K562 (cell line): ENCODE data around the gene SOX18. TPM values are rescaled to one million over a fixed set of nuclear protein-coding genes. Genes with fewer than 3 reads are reported as not detected.

Experiments used
- DACH1 ChIP-seq: fragments of 450-650 bp; IDR thresholded peaks from 2 replicates; pipeline ENCODE4 v1.6.1; 2018; ENCODE audit not compliant: partially characterized antibody
- ESRRA ChIP-seq: fragments of 450-650 bp; IDR thresholded peaks from 2 replicates; pipeline ENCODE4 v1.6.1; 2014; ENCODE audit warnings: low read depth, mild to moderate bottlenecking, moderate library complexity, borderline replicate concordance
- FOXA1 ChIP-seq: fragments of 450-650 bp; IDR thresholded peaks from 2 replicates; pipeline ENCODE4 v1.6.1; 2016; ENCODE audit warnings: mild to moderate bottlenecking, borderline replicate concordance
- GTF2F1 ChIP-seq: IDR thresholded peaks from 2 replicates; pipeline ENCODE4 v1.6.1; 2011; ENCODE audit warnings: low read depth, low read length, improper control_type of control experiment
- NELFE ChIP-seq: IDR thresholded peaks from 2 replicates; pipeline ENCODE4 v1.6.1; 2011; ENCODE audit warnings: mild to moderate bottlenecking; ENCODE audit not compliant: insufficient read depth, insufficient read length
- NFE2L1 ChIP-seq: fragments of 450-650 bp; IDR thresholded peaks from 2 replicates; pipeline ENCODE4 v1.6.1; 2016; ENCODE audit warnings: missing genetic modification characterization, low read depth, mild to moderate bottlenecking, missing compliant biosample characterization, moderate library complexity, borderline replicate concordance
- NFIC ChIP-seq: fragments of 450-650 bp; IDR thresholded peaks from 2 replicates; pipeline ENCODE4 v1.6.1; 2017; ENCODE audit warnings: mild to moderate bottlenecking, inconsistent platforms
- PCBP2 ChIP-seq: fragments of 200-400 bp; formaldehyde crosslinking; IDR thresholded peaks from 2 replicates; pipeline ENCODE4 v1.6.1; 2018; ENCODE audit warnings: low read length, low read depth, mild to moderate bottlenecking, moderate library complexity; ENCODE audit not compliant: poor library complexity, severe bottlenecking
- SMARCC2 ChIP-seq: fragments of 450-650 bp; IDR thresholded peaks from 2 replicates; pipeline ENCODE4 v1.6.1; 2017; ENCODE audit warnings: antibody characterized with exemption, moderate library complexity, mild to moderate bottlenecking, low read depth
- SMC3 ChIP-seq: conservative IDR thresholded peaks from 2 replicates; pipeline ENCODE4 v1.6.1; 2011; ENCODE audit warnings: low read depth, low read length, improper control_type of control experiment; ENCODE audit not compliant: insufficient read depth
- SP1 ChIP-seq: sonication (generic); formaldehyde crosslinking; IDR thresholded peaks from 2 replicates; pipeline ENCODE4 v1.8.1; 2022; ENCODE audit warnings: mild to moderate bottlenecking, missing genetic modification reagents
- STAT5B ChIP-seq: fragments of 250-450 bp; sonication (Bioruptor Pico); IDR thresholded peaks from 2 replicates; pipeline ENCODE4 v1.8.0; 2021; ENCODE audit warnings: mild to moderate bottlenecking, inconsistent platforms
- TAF9B ChIP-seq: fragments of 450-650 bp; IDR thresholded peaks from 2 replicates; pipeline ENCODE4 v1.6.1; 2018; ENCODE audit warnings: mild to moderate bottlenecking; ENCODE audit not compliant: partially characterized antibody
- ZNF551 ChIP-seq: fragments of 250-450 bp; sonication (Bioruptor Pico); IDR thresholded peaks from 2 replicates; pipeline ENCODE4 v1.5.0; 2021; ENCODE audit warnings: mild to moderate bottlenecking, moderate library complexity
- ZNF79 ChIP-seq: fragments of 250-450 bp; sonication (Bioruptor Pico); IDR thresholded peaks from 2 replicates; pipeline ENCODE4 v1.4.0; 2020; ENCODE audit warnings: low read depth, mild to moderate bottlenecking, moderate library complexity
- polyA plus RNA-seq, 8 experiments: library from polyadenylated mRNA; depleted of rRNA in 4 of 8; stranded (reverse) in 5 of 8; unstranded in 3 of 8; fragments of >200 nt; fragmentation: Nextera tagmentation in 2 of 8; fragmentation: Illumina TruSeq in 1 of 8; extraction: Ambion mirVana in 2 of 8; extraction: Trizol in 1 of 8; gene quantifications; 2 replicates each; pipeline versions ENCODE4 v1.2.1 to v1.2.3, GENCODE V29; 2011 to 2014; ENCODE audit warnings: inconsistent platforms in 1 of 8, missing spikeins in 1 of 8
- total RNA-seq, 7 experiments: library from RNA; depleted of rRNA in 6 of 7; stranded (reverse); fragments of >200 nt in 6 of 7; fragmentation: Illumina TruSeq in 2 of 7; extraction: Trizol in 2 of 7; gene quantifications; 2 replicates each; pipeline versions ENCODE4 v1.2.1 to v1.2.3, GENCODE V29; 2011 to 2021; ENCODE audit warnings: low replicate concordance in 1 of 7
- TF ChIP-seq, protein P1 (sequence below): sonication (generic); formaldehyde crosslinking; IDR thresholded peaks from 2 replicates; pipeline ENCODE4 v1.9.0; 2022; ENCODE audit warnings: mild to moderate bottlenecking, missing genetic modification reagents
- TF ChIP-seq, protein P2 (sequence below): fragments of 450-650 bp; IDR thresholded peaks from 2 replicates; pipeline ENCODE4 v1.6.1; 2014; ENCODE audit warnings: low read depth, mild to moderate bottlenecking, moderate library complexity, borderline replicate concordance
- TF ChIP-seq, protein P3 (sequence below): IDR thresholded peaks from 2 replicates; pipeline ENCODE4 v1.6.1; 2012; ENCODE audit warnings: low read depth, low read length, improper control_type of control experiment, borderline replicate concordance
- TF ChIP-seq, protein P4 (sequence below): sonication (generic); IDR thresholded peaks from 2 replicates; pipeline ENCODE4 v1.6.1; 2016
- TF ChIP-seq, protein P5 (sequence below): sonication (generic); formaldehyde crosslinking; IDR thresholded peaks from 2 replicates; pipeline ENCODE4 v1.9.0; 2022; ENCODE audit warnings: mild to moderate bottlenecking, missing genetic modification reagents
- TF ChIP-seq, protein P6 (sequence below): fragments of 250-450 bp; sonication (Bioruptor Pico); IDR thresholded peaks from 2 replicates; pipeline ENCODE4 v1.4.0; 2020; ENCODE audit warnings: mild to moderate bottlenecking

The SOX18 gene
- total and polyA plus RNA-seq, 9 of the 15 experiments (the other 6 are each of a cell fraction or from before 2014, with no cell fraction given): 0.15 to 19.8 (median 0.33) TPM

DNA sequence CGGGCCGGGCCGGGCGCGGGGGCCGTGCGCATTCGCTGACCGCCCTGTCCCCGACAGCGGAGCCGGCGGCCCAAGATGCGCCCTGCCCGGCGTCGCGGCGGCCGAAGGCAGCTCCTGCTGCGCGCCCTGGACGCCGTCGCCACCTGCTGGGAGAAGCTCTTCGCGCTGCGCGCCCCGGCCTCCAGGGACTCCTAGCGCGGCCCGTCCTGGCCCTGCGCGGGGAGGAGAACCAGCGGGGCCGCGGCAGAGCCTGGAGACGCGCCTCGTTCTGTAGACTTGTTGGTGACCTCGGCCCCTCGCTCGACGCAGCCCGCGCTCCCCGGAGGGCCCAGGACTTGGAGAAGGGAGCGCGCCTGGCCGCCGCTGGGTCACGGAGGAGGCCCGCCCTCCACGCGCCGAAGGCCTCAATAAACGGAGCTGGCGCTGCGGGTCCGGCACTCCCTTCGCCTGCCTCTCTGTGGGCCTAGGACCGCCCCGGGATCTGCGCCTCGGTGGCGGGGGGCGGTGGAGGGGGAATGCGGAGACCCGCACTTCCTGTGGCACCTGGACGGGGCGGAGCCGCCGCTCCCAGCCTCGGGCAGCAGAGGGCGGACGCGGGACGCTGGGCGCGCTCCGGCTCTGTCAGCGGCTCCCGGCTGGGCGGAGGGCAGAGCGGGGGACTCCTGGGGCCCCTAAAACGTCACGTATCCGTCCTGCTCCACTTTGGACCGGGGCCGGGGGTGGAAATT, 10.7 kb downstream of the SOX18 start (continued):
- TF ChIP-seq, protein P1, sequence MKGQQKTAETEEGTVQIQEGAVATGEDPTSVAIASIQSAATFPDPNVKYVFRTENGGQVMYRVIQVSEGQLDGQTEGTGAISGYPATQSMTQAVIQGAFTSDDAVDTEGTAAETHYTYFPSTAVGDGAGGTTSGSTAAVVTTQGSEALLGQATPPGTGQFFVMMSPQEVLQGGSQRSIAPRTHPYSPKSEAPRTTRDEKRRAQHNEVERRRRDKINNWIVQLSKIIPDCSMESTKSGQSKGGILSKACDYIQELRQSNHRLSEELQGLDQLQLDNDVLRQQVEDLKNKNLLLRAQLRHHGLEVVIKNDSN (CRISPR knock-in tag): no peak
- TF ChIP-seq STAT5B (CRISPR knock-in tag): no peak
- peak; percentile 69 for TF ChIP-seq SP1 (CRISPR knock-in tag)
- TF ChIP-seq, protein P2, sequence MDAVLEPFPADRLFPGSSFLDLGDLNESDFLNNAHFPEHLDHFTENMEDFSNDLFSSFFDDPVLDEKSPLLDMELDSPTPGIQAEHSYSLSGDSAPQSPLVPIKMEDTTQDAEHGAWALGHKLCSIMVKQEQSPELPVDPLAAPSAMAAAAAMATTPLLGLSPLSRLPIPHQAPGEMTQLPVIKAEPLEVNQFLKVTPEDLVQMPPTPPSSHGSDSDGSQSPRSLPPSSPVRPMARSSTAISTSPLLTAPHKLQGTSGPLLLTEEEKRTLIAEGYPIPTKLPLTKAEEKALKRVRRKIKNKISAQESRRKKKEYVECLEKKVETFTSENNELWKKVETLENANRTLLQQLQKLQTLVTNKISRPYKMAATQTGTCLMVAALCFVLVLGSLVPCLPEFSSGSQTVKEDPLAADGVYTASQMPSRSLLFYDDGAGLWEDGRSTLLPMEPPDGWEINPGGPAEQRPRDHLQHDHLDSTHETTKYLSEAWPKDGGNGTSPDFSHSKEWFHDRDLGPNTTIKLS: peak; percentile 70; the same call in 1 of the 2 replicates
- TF ChIP-seq FOXA1: no peak
- no peak for TF ChIP-seq TAF9B
- no peak for TF ChIP-seq ZNF79 (CRISPR knock-in tag)
- no peak for TF ChIP-seq DACH1
- TF ChIP-seq PCBP2: no peak
- TF ChIP-seq, protein P3, sequence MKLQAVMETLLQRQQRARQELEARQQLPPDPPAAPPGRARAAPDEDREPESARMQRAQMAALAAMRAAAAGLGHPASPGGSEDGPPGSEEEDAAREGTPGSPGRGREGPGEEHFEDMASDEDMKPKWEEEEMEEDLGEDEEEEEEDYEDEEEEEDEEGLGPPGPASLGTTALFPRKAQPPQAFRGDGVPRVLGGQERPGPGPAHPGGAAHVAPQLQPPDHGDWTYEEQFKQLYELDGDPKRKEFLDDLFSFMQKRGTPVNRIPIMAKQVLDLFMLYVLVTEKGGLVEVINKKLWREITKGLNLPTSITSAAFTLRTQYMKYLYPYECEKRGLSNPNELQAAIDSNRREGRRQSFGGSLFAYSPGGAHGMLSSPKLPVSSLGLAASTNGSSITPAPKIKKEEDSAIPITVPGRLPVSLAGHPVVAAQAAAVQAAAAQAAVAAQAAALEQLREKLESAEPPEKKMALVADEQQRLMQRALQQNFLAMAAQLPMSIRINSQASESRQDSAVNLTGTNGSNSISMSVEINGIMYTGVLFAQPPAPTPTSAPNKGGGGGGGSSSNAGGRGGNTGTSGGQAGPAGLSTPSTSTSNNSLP: no peak
- no peak for TF ChIP-seq GTF2F1
- no peak for TF ChIP-seq NFE2L1 (tag)
- peak; percentile 51 for TF ChIP-seq NFIC
- TF ChIP-seq SMC3: peak; percentile 40
- no peak for TF ChIP-seq SMARCC2
- no peak for TF ChIP-seq ZNF551 (CRISPR knock-in tag)
- TF ChIP-seq ESRRA: peak; percentile 32
- TF ChIP-seq, protein P4, sequence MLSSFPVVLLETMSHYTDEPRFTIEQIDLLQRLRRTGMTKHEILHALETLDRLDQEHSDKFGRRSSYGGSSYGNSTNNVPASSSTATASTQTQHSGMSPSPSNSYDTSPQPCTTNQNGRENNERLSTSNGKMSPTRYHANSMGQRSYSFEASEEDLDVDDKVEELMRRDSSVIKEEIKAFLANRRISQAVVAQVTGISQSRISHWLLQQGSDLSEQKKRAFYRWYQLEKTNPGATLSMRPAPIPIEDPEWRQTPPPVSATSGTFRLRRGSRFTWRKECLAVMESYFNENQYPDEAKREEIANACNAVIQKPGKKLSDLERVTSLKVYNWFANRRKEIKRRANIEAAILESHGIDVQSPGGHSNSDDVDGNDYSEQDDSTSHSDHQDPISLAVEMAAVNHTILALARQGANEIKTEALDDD: no peak
- TF ChIP-seq, protein P5, sequence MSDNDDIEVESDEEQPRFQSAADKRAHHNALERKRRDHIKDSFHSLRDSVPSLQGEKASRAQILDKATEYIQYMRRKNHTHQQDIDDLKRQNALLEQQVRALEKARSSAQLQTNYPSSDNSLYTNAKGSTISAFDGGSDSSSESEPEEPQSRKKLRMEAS (CRISPR knock-in tag): peak; percentile 93
- no peak for TF ChIP-seq NELFE
- TF ChIP-seq, protein P6, sequence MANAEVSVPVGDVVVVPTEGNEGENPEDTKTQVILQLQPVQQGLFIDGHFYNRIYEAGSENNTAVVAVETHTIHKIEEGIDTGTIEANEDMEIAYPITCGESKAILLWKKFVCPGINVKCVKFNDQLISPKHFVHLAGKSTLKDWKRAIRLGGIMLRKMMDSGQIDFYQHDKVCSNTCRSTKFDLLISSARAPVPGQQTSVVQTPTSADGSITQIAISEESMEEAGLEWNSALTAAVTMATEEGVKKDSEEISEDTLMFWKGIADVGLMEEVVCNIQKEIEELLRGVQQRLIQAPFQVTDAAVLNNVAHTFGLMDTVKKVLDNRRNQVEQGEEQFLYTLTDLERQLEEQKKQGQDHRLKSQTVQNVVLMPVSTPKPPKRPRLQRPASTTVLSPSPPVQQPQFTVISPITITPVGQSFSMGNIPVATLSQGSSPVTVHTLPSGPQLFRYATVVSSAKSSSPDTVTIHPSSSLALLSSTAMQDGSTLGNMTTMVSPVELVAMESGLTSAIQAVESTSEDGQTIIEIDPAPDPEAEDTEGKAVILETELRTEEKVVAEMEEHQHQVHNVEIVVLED: peak; percentile 30; the same call in 1 of the 2 replicates
